Ramos (cell line): ENCODE data around the gene MDM4.

ENCODE experiments used
- in situ Hi-C: fragments of 300-500 bp; cut with MboI; formaldehyde crosslinking; loops from one replicate; pipeline ENCODE4 v1.14.3; 2022; ENCODE audit warnings: low sequenced_read_pairs; ENCODE audit not compliant: unreplicated experiment

The MDM4 gene

GRCh38 chr1:204572923-204573922 is 57.0 kb downstream of the MDM4 start:
- in situ Hi-C loops, result no loop called here

- in situ Hi-C loops, result no loop called here
These were observed 58.0 kb downstream of the MDM4 start for GRCh38 chr1:204574016-204574864.

GRCh38 chr1:204574865-204575163 is 58.6 kb downstream of the MDM4 start:
- in situ Hi-C loops, result no loop called here

DNA sequence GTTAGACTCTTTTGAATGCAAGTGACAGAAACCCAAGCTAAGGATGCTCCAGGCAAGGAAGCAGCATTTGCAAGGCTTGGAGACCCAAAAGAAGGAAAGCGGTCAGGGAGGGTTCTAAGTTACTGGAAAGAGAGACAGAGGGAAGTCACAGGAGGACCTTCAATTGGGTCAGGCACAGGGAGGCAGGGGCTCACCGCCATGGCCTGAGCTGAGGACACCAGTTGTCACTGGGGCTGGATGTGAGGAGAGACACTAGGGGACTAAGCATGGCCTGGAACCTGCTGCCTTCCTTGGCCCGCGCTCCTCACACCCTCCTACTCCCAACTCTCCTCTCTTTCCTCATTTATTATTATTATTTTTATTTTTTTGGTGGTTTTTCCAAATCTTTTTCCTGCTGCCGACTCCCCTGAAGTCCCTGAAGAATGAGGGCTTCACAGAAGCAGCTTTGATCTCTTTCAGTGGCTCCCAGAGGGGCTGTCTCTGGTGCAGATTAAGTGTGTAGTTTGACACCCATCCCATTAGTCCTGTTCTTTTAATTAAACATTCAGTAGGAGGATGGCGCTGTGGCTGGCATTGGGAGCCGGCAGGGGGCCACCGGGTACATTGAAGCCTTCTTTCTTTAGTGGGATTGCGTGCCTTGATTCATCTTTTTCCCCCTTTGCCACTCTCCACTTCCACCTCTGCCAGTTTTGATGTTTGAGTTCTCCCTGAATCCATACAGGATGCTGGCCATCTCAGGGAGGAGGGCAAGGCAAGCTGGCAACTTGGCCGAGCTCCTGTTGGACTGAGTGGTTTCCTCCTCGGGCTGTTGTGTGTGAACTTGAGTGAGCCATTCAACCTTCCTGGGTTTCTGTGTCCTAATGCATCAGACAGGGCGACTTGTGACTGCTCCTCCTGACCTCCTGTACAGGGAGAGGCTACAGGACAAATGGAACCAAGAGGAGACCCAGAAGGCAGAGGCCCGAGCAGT is 59.3 kb downstream of the MDM4 start:
- in situ Hi-C loops, result no loop called here

GRCh38 chr1:204576422-204576821 is 60.2 kb downstream of the MDM4 start:
- in situ Hi-C loops, result no loop called here

DNA sequence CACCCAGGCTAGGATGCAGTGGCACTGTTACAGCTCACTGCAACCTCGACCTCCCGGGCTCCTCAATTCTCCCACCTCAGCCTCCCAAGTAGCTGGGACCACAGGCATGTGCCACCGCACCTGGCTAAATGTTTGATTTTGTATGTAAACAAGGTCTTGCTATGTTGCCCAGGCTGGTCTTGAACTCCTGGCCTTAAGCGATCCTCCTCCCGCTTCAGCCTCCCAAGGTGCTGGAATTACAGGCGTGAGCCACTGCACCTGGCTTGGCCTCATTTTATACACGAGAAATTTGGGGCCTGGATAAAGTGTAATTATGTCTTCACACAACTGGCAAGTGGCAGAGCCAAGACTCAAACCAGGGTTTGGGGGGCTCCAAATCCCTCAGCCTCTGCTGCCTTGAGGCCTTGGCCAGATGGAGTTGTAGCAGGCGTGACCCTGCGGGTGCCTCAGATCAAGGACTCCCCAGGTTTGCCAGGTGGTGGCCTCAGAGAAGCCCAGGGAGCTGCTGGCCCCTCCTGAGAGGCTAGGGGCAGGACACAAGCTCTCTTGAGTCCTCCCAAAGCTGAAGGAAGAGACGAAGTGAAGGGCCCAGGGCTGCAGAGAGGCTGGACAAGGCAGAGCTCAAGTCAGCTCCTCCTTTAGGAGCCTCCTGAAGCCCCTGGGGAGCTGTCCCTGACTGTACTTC is 61.7 kb downstream of the MDM4 start:
- in situ Hi-C loops, result no loop called here

- in situ Hi-C loops, result no loop called here
These were observed 62.9 kb downstream of the MDM4 start for GRCh38 chr1:204578867-204579664.

DNA sequence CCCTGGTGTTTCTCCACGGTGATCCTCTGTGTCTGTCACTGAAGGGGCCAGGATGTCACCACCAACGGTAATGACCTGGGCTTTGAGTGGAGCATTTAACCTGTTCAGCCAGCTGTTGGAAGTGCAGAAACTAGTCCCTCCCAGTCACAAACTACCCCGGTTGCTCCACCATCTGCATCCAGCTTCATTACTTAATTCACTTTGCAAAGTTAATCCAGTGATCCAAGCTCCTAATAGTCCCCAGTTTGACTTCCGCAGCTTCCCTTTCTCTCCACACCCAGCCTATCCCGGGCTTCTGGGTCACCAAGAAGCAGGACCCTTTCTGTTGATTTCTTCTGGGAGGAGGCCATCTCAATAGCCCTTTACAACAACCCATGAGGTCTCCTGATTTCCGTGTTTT is 63.5 kb downstream of the MDM4 start:
- in situ Hi-C loops, result no loop called here

DNA sequence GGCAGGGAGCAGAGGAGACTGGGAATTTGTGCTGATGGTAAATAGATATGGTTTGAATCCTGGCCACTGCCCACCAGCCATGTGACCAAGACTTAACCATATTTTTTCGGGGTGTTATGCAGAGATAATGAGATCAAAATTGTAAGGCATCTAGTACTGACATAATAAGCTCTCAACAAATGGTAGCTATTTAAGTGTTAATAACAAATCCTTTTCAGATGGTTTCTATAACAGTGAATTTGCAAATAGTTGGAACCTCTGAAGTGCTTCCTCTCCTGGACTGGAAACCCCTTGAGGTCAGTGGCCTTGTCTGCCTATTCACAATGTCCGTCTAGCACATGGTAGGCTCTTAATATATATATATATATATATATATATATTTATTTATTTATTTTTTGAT is 64.7 kb downstream of the MDM4 start:
- in situ Hi-C loops, result no loop called here

- in situ Hi-C loops, result no loop called here
These were observed 65.6 kb downstream of the MDM4 start for GRCh38 chr1:204581759-204582158.

DNA sequence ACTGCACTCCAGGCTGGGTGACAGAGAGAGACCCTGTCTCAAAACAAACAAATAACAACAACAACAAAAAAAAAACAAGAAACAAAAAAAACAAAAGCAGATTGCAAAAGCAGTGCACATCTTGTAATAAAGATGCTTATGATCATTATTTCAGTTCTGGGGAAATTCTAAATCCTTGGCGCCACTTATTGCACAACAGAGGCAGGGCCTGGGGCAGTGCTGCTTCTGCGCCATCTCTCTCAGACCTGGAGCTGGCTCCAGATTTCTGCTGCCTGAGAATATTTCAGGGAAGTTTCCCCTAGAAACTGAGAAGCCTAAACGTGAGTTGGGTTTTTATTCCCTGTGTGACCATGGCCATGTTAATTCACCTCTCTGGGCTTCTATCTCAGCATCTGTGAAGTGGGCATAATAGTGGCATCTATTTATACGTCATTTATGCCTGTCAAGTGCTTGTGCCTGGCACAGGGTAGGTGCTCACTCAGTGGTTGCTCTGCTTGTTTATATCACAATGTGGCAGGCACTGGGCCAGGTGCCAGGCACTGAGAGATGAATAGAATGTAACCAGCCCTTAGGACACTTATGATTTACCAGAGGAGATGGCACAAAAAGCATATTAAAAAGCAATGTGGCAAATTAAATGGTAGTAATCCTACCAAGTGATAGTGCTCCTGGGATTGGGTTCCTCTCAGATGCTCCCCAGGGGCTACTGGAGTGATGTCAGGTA is 67.9 kb downstream of the MDM4 start:
- in situ Hi-C loops, result no loop called here

GRCh38 chr1:204584699-204585372 is 68.6 kb downstream of the MDM4 start:
- in situ Hi-C loops, result no loop called here

DNA sequence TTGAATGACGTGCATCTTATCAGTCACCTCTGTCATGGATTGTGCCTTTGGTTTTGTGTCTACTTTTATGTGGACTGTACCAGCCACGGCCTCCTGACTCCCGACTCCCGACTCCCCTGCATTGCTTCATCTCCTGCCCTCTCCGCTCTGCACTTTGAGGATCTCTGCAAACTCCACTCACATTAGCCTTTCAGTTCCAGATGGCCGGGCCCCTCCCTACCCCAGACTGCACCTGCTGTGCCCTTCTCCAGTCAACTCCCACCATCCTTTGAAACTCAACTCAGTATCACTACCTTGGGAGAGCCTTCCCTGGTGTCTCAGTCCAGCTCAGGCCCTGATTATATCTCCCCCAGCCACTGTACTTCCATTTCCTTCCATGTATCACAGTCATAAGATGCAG is 71.4 kb downstream of the MDM4 start:
- in situ Hi-C loops, result no loop called here

DNA sequence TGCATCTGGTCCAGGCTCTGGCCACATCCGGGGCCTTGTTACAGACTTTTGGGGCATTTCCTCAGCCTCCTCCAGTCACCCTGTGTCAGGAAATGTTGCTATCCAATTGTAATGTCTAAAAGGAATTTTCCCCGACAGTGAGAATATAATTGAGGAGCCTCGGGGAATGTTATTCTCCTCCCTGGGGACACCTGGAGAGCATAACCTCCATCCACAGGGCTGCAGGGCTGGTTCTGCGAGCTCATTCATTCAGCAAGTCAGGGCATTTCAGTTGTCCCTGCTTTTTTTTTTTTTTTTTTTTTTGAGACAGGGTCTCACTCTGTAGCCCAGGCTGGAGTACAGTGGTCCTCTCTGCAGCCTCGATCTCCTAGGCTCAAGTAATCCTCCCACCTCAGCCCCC is 72.6 kb downstream of the MDM4 start:
- in situ Hi-C loops, result no loop called here

GRCh38 chr1:204589409-204590038 is 73.3 kb downstream of the MDM4 start:
- in situ Hi-C loops, result no loop called here

DNA sequence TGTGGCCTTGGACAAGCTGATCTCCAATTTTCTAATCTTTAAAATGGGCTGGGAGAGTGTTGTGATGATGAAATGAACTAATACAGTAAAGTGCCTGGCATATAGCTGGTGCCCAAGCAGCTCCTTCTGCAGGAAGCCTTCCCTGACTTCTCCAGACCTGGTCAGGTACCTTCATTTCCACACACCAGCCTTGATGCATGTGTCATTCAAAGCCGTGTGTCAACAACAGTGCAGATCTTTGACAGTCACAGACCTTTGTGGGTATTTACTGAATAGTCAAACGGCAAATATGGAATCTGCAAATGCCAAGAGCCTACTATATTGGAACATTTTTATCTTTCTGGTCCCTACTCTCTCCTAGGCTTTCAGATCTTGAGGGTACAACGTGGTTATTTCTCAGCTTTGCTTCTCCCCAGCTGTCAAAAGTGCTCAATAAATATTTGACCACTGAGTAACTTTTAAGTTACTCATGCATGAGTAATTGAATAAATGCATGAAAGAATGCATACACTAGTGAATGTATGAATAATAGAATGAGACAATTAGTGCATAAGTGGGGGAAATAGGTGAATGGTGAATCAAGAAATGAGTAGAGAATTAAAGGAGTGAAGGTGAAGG is 75.4 kb downstream of the MDM4 start:
- in situ Hi-C loops, result no loop called here
